Measurements from ENCODE around the gene SAMD7. TPM values are rescaled to one million over a fixed set of nuclear protein-coding genes. Genes with fewer than 3 reads are reported as not detected.

Gene SAMD7, protein sequence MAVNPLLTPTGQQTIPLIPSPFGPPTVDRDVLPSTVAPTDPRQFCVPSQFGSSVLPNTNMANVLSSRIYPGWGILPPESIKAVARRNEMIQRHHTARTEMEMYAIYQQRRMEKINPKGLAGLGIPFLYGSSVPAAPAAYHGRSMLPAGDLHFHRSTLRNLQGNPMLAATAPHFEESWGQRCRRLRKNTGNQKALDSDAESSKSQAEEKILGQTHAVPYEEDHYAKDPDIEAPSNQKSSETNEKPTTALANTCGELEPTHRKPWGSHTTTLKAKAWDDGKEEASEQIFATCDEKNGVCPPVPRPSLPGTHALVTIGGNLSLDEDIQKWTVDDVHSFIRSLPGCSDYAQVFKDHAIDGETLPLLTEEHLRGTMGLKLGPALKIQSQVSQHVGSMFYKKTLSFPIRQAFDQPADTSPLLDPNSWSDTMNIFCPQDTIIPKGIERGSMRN
- not detected in 2 replicates for total RNA-seq

DNA sequence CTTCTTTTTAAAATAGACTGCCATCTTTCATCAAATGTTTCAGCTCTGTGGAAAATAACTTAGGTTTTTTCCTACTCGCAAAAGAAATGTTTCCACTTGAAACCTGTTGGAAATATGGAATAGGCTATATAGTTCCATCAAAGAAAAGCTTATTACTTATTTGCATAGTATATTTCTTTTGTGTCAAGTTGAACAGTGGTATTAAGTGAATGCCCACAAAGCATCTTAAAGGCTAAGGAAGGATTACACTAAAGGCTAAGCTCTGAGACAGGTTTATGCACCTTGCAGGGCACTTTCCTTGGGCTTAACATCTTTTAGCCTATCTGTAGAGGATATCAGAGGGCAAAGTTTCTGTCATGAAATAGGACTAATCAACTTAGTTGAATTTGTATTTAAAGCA is at the start of gene SAMD7:
Gene SAMD7 (plus strand): TSS at position 301 of the 400 bp plus-strand sequence. CDS start 7,927 bp downstream, outside the sequence.

DNA sequence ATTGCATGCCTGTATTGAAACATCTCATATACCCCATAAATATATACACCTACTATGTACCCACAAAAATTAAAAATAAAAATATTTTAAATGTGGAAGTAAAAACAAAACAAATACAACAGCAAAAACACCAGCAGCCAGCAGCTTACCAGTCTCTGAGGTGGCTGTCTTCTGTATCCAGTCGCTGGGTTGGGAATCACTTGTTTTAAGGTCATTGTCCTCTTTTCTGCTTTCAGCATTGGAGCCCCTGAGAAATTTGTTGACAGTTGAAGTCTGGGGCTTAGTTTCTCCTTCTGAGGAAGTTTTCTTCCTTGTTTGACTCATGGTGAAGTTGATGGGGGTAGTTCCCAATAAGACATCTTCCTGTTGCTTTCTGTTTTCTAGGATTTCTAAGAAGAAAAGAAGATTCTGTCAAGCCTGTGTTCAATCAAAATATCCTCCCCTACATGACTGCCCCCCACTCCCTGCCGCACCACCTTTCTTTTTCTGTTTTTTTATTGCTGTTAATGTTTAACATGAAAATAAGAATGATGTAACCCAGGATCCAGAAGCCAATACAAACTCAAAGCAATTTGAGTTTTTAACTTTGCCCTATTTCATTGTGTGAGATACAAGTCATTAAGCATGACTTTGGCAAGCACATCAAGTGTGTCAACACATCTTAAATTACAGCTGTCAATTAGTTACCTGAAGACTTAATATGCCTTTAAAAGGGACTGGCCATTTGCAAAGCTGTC is 41.7 kb upstream of the SAMD7 start, which contains the start of gene LRRC31:
Gene LRRC31 (minus strand): TSS at position 452 of the 737 bp plus-strand sequence. CDS start 128 bp downstream, at position 324.

DNA sequence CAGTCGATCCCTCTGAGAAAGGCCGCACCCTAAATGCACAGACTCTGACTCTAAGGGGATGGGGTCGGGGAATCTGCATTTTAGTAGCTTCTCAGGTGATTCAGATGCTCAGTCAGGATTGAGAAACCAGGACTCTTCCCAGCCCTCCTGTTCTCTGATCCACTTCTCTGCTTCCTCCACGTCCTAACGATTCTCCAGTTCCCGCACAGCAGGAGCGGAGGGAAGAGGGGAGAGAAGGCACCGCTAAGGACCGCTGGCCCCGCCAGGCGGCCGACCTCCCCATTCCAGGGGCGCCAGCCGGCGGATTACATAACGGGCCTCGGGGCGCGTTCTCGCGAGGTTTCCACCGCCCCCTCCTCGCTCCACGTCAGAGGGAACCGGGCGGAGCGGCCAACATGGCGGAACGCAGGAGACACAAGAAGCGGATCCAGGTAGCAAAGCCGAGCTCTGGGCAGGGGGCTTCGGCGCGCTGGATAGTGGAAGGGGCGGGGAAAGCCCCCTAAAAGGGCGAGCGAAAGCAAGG is 55.1 kb downstream of the SAMD7 start, which contains the start of gene SEC62:
Gene SEC62 (plus strand): TSS at position 380 of the 523 bp plus-strand sequence. CDS start 16 bp downstream, at position 396.

Other genes with a start within 250 kb of the SAMD7 start
- 90.1 and 130 TPM in 2 replicates for gene MECOM, start 247.9 kb upstream of the SAMD7 start, total RNA-seq
- gene TERC, start 146.5 kb upstream of the SAMD7 start, total RNA-seq = 46.9 and 184 TPM in 2 replicates
- 3.3 and 4.3 TPM in 2 replicates for gene ACTRT3, start 142.0 kb upstream of the SAMD7 start, total RNA-seq
- gene MYNN, start 138.2 kb upstream of the SAMD7 start, total RNA-seq = 19.1 and 22.1 TPM in 2 replicates
- not detected in 2 replicates for gene LRRIQ4, start 98.7 kb upstream of the SAMD7 start, total RNA-seq
- 0.38 and 2.2 TPM in 2 replicates for gene LRRC34, start 98.7 kb upstream of the SAMD7 start, total RNA-seq
- not detected in 2 replicates for gene LRRC31, start 41.6 kb upstream of the SAMD7 start, total RNA-seq
- 34.3 and 56.7 TPM in 2 replicates for gene SEC62, start 55.2 kb downstream of the SAMD7 start, total RNA-seq
- 0.54 and 2.7 TPM in 2 replicates for gene GPR160, start 126.4 kb downstream of the SAMD7 start, total RNA-seq

Data from endothelial cell of coronary artery (primary cell).